ENCODE results near the gene LRP8. TPM values are rescaled to one million over a fixed set of nuclear protein-coding genes. Genes with fewer than 3 reads are reported as not detected.

The LRP8 gene
- polyA plus RNA-seq, 1 of the 3 experiments (the other 2 are of a cell fraction) = 19.9 TPM

GRCh38 chr1:53366901-53367502, 39.1 kb upstream of the LRP8 start:
- H3K4me3 ChIP-seq (ENCODE audit: low read depth in 2 of 2, low read length in 1 of 2) = no peak overlapping the region
- POLR2A ChIA-PET = no interaction called here
- no peaks in the 10 kb centered on the region for H3K9me2 ChIP-seq
- CTCF ChIA-PET = interaction anchor here (1.3 to 3.4 kb wide), 4 partner anchors 10 to 89 kb away, joined by 5 to 11 read pairs (median 7); no protein-coding TSS in a partner anchor
- no peaks in the 10 kb centered on the region for H3K36me3 ChIP-seq (replicated peaks in 1 of 2; ENCODE audit: control insufficient read depth in 1 of 2, insufficient read depth in 2 of 2, low read length in 1 of 2)
- WGBS (ENCODE audit: low lambda C conversion rate) = 82% methylated on average over 11 of the region's 12 CpGs
- H3K9me3 ChIP-seq = no peaks in the 10 kb centered on the region
- no peaks in the 10 kb centered on the region for H3K27me3 ChIP-seq (ENCODE audit: insufficient read depth)
- peaks cover 0 to 37% of the 10 kb centered on the region in 2 experiments; a peak in 1 of 4 replicates for H3K4me1 ChIP-seq (ENCODE audit: control insufficient read depth in 1 of 2, insufficient read depth in 2 of 2, low read depth in 1 of 2, low read length in 1 of 2)
- H3K79me2 ChIP-seq (ENCODE audit: insufficient read depth) = no peaks in the 10 kb centered on the region
- TF ChIP-seq TCF12 (IDR thresholded peaks at IDR 0.05) (no peak), FOXJ3 (CRISPR knock-in tag; IDR thresholded peaks at IDR 0.05) (no peak), EZH2phosphoT487 (IDR thresholded peaks at IDR 0.05; ENCODE audit: borderline replicate concordance, low read depth) (no peak), CTCF (IDR thresholded peaks at IDR 0.05) (no peak), GATA2 (CRISPR knock-in tag; IDR thresholded peaks at IDR 0.05) (no peak), ELF1 (IDR thresholded peaks at IDR 0.05) (no peak), TEAD4 (IDR thresholded peaks at IDR 0.05; ENCODE audit: borderline replicate concordance, insufficient read depth) (no peak), RXRA (IDR thresholded peaks at IDR 0.05; ENCODE audit: borderline replicate concordance, low read depth) (no peak), NRF1 (IDR thresholded peaks at IDR 0.05; ENCODE audit: low read depth, low read length) (no peak), TAF1 (IDR thresholded peaks at IDR 0.05; ENCODE audit: borderline replicate concordance, low read depth, low read length) (no peak)
- TF ChIP-seq, protein P1, sequence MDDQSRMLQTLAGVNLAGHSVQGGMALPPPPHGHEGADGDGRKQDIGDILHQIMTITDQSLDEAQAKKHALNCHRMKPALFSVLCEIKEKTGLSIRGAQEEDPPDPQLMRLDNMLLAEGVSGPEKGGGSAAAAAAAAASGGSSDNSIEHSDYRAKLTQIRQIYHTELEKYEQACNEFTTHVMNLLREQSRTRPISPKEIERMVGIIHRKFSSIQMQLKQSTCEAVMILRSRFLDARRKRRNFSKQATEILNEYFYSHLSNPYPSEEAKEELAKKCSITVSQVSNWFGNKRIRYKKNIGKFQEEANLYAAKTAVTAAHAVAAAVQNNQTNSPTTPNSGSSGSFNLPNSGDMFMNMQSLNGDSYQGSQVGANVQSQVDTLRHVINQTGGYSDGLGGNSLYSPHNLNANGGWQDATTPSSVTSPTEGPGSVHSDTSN (IDR thresholded peaks at IDR 0.05) = no peak
- TF ChIP-seq, protein P2, sequence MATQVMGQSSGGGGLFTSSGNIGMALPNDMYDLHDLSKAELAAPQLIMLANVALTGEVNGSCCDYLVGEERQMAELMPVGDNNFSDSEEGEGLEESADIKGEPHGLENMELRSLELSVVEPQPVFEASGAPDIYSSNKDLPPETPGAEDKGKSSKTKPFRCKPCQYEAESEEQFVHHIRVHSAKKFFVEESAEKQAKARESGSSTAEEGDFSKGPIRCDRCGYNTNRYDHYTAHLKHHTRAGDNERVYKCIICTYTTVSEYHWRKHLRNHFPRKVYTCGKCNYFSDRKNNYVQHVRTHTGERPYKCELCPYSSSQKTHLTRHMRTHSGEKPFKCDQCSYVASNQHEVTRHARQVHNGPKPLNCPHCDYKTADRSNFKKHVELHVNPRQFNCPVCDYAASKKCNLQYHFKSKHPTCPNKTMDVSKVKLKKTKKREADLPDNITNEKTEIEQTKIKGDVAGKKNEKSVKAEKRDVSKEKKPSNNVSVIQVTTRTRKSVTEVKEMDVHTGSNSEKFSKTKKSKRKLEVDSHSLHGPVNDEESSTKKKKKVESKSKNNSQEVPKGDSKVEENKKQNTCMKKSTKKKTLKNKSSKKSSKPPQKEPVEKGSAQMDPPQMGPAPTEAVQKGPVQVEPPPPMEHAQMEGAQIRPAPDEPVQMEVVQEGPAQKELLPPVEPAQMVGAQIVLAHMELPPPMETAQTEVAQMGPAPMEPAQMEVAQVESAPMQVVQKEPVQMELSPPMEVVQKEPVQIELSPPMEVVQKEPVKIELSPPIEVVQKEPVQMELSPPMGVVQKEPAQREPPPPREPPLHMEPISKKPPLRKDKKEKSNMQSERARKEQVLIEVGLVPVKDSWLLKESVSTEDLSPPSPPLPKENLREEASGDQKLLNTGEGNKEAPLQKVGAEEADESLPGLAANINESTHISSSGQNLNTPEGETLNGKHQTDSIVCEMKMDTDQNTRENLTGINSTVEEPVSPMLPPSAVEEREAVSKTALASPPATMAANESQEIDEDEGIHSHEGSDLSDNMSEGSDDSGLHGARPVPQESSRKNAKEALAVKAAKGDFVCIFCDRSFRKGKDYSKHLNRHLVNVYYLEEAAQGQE (IDR thresholded peaks at IDR 0.05; ENCODE audit: low read depth, low read length) = no peak
- no peak for DNase-seq
- no peaks in the 10 kb centered on the region for H3F3A ChIP-seq (replicated peaks; ENCODE audit: insufficient read depth)
- no peak overlapping the region; a peak in 1 of 4 replicates for H3K27ac ChIP-seq (ENCODE audit: low read depth in 2 of 2, low read length in 1 of 2)
- H2AFZ ChIP-seq (ENCODE audit: low read depth) = no peak overlapping the region
- H4K20me1 ChIP-seq (ENCODE audit: insufficient read depth) = no peaks in the 10 kb centered on the region
- no peak overlapping the region for H3K4me2 ChIP-seq
- no peak overlapping the region for H3K9ac ChIP-seq

Data from SK-N-SH (cell line).